Prostate gland (tissue), 2 donors: Measurements from ENCODE around the gene AP1G2.

ENCODE experiments used
- POLR2A ChIP-seq: fragments of 450-650 bp; IDR thresholded peaks from one replicate; pipeline ENCODE4 v1.6.1; 2016; ENCODE audit warnings: antibody characterized with exemption, mild to moderate bottlenecking
- POLR2AphosphoS5 ChIP-seq: sonication (generic); formaldehyde crosslinking; IDR thresholded peaks from one replicate; pipeline ENCODE4 v1.6.1; 2017; ENCODE audit warnings: antibody characterized with exemption
- TF ChIP-seq, protein P1 (sequence below), 4 experiments: fragments of 200-600 bp in 2 of 4; fragments of 450-650 bp in 2 of 4; sonication (generic) in 2 of 4; IDR thresholded peaks; 1 replicate in 3 of 4; 2 replicates in 1 of 4; pipeline ENCODE4 v1.5.1; 2016 to 2019; ENCODE audit warnings: antibody characterized with exemption in 4 of 4, mild to moderate bottlenecking in 2 of 4, moderate library complexity in 2 of 4

DNA sequence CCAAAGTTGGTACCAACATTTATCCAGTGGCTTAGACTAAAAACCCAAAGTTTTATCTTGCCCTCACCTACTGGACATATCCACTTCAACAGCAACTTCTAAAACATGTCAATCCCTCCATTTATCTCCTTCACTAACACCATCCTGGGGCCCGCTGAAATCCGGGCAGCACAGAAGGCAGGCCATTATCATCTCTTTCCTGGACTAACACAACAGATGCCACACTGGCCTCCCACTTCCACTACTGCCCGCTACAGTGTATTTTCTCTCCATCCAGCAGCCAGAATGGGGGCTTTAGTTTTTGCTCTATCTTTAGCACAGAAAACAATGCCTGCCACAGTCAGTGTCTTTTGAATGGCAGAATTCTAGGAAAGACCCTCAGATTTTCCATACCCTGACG is 31.6 kb downstream of the AP1G2 start:
- TF ChIP-seq, protein P1, sequence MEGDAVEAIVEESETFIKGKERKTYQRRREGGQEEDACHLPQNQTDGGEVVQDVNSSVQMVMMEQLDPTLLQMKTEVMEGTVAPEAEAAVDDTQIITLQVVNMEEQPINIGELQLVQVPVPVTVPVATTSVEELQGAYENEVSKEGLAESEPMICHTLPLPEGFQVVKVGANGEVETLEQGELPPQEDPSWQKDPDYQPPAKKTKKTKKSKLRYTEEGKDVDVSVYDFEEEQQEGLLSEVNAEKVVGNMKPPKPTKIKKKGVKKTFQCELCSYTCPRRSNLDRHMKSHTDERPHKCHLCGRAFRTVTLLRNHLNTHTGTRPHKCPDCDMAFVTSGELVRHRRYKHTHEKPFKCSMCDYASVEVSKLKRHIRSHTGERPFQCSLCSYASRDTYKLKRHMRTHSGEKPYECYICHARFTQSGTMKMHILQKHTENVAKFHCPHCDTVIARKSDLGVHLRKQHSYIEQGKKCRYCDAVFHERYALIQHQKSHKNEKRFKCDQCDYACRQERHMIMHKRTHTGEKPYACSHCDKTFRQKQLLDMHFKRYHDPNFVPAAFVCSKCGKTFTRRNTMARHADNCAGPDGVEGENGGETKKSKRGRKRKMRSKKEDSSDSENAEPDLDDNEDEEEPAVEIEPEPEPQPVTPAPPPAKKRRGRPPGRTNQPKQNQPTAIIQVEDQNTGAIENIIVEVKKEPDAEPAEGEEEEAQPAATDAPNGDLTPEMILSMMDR (IDR thresholded peaks at IDR 0.05) = no peak
- TF ChIP-seq POLR2A = no peak
- no peak for TF ChIP-seq POLR2AphosphoS5
